Measurements from ENCODE around the gene UXS1.

The UXS1 gene

GRCh38 chr2:106189764-106190468 lies 4.2 kb downstream of the UXS1 start:
- DNase-seq (ENCODE audit: low read depth in 4 of 4, low spot score in 1 of 4), result no peak

DNA sequence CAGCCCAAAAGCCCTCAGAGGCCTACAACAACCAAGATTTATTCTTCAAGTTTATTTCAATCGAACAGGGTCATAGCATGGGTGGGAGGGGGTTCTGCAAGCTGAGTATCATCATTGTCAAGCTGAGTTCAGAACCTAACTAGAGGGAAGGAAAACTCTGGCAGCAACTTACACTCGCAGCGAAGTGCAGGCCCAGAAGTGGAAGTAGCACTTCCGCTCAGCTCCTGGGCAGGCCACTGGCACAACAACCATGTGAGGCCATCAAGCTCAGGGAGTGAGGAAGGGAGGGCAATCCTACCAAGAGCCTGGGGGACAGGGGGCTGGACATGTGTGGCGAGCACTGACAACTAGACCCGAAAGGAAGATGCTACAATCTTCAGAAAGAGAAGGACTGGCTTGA lies 4.8 kb downstream of the UXS1 start:
- no peak for DNase-seq (ENCODE audit: low read depth in 4 of 4, low spot score in 1 of 4)

DNA sequence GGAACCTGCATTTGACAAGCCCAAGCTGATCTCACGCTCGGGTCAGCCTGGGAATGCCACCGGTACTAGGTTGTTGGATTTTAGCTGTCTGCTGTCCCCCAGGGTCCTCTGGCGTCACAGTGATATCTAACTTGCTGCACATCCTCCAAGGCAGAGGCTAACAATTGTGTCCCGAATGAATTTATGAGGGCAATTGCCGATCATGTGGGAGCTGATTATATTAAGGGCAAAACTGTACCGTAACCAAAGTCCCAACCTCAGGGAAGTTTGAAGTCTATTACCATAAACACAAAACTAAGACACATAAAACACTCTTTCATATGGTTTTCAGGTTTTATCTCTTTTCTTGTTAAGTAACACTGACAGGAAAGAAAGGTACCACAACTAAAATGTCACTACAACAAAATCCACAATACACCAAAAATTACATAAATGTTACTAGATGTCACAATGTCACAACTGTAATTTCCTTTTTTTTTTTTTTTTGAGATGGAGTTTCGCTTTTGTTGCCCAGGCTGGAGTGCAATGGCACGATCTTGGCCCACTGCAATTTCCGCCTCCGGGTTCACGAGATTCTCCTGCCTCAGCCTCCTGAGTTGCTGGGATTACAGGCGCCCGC lies 6.7 kb downstream of the UXS1 start:
- no peak for DNase-seq (ENCODE audit: low read depth in 4 of 4, low spot score in 1 of 4)

DNA sequence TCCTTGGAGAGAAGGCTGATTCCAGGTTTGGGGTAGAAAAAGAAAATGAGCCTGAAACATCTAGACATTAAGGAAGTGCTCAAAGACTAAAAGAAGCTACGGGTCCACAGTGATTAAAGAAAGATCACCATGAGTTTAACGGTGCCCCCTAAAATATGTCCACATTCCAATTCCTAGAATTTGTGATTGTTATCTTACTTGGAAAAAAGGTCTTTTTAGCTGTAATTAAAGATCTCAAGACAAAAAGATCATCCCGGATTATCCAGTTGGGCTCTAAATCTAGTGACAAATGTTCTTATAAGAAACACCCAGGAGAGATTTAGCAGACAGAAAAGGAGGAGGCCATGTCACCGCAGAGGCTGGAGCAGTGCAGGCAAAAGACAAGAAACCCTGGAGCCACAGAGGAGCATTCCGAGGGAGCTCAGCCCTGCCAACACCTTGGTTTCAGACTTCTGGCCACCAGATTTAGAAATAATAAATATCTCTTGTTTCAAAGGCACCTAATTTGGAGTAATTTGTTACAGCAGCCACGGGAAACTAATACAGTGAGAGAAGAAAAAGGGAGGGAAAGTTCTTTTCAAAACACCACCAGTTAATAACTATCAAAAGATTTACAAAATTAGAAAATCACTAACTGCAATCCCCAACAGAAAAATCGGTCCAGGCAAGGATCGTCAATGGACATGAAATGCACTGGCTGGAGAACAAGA lies 8.5 kb downstream of the UXS1 start:
- no peak for DNase-seq (ENCODE audit: low read depth in 4 of 4, low spot score in 1 of 4)

- DNase-seq (ENCODE audit: low read depth in 4 of 4, low spot score in 1 of 4), result no peak
Measured at GRCh38 chr2:106184857-106185256, 9.2 kb downstream of the UXS1 start.

DNA sequence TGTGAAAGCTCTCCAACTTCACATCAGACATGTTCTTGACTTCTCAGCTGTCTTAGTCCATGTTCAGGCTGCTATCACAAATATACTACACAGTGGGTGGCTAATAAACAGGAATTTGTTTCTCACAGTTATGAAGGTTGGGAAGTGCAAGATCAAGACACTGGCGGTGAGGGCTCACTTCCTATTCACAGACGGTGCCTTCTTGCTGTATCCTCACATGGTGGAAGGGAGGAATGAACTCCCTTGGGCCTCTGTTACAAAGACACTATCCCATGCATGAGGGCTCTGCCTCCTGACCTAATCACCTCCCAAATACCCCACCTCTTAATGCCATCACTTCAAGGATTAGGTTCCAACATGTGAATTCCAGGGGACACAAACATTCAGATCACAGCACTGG lies 9.7 kb downstream of the UXS1 start:
- no peak for DNase-seq (ENCODE audit: low read depth in 4 of 4, low spot score in 1 of 4)

DNA sequence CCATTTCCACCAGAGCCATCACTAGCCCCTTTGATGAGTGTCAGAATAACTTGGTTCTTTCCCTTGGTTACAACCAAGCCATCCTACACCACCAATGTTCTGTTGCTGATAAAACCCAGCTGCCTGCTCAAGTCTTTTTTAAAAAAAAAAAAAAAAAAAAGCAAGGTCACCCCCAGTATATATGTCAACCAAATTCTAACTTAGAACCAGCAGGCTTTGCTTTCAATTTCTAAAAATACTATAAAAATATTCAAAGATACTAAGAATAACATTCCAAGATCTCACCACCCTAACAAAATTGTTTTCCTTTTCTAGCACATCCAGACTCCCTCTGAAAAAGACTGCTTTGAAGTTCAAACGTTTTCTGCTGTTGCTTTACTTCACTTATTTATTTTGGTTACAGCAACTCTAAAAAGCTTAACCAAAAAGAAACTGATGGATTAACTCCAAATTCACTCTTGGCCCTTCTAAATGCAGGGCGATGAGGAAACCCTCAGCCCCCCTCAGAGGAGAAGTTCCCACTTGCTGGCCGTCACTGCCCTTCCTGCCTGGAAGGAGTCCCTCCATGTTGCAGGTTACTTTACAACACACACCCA lies 10.9 kb downstream of the UXS1 start:
- no peak for DNase-seq (ENCODE audit: low read depth in 4 of 4, low spot score in 1 of 4)

DNA sequence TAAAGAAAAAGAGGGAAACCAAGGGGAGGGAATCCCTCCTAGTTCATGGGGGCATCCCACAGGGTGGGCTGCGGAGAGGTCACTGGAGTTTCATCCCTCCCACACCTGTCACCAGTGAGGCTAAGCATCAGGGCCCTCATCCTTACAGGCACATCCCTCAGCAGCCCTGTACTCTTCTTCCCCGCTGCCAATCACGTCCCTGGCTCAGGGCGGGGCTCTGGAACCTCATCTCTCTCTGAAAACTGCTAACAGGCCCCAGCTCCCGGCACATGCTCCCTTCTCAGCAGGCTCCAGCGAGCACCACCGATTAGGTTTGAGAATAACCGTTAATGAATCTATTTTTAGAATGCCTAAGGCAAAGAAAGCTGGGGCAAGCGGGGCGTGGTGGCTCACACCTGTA lies 13.0 kb downstream of the UXS1 start:
- DNase-seq (ENCODE audit: low read depth in 4 of 4, low spot score in 1 of 4), result no peak

GRCh38 chr2:106180602-106181001 lies 13.5 kb downstream of the UXS1 start:
- no peak for DNase-seq (ENCODE audit: low read depth in 4 of 4, low spot score in 1 of 4)

- no peak for DNase-seq (ENCODE audit: low read depth in 4 of 4, low spot score in 1 of 4)
Measured at GRCh38 chr2:106178716-106179115, 15.4 kb downstream of the UXS1 start.

GRCh38 chr2:106177581-106177980 lies 16.5 kb downstream of the UXS1 start:
- DNase-seq (ENCODE audit: low read depth in 4 of 4, low spot score in 1 of 4), result no peak

DNA sequence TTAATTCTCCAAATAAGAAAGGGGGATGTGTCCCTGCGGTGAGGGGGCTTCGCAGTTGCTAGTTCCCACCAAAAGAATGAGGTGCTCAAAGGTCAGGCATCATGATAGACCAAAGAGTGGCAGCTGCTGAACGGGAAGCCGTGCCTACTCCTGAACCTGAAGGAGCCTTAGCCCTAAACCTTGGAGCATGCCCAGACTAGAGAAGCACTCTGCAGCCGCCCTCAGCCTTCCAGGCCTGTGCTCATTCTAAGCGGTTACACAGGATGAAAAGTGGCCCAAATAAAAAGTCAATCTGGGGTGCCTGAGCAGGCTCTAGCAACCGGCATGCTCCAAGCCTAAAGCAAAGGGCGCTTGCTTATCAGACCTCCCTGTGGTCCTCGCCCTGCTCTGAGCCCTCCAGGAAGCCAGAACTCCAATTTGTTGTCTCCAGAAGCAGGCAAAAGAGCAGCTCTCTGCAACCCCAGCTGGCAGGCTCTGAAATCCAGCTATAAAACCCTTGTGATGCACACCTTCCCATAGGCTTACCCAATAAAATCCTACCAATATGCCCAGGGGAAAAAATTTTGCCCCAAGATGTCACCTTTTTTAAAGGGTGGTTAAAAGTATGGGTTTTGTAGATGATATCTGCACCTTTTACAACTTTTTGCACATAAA lies 17.5 kb downstream of the UXS1 start:
- no peak for DNase-seq (ENCODE audit: low read depth in 4 of 4, low spot score in 1 of 4)

GRCh38 chr2:106175086-106175850 lies 18.8 kb downstream of the UXS1 start:
- no peak for DNase-seq (ENCODE audit: low read depth in 4 of 4, low spot score in 1 of 4)

- no peak for DNase-seq (ENCODE audit: low read depth in 4 of 4, low spot score in 1 of 4)
Measured at GRCh38 chr2:106174056-106174455, 20.0 kb downstream of the UXS1 start.

DNA sequence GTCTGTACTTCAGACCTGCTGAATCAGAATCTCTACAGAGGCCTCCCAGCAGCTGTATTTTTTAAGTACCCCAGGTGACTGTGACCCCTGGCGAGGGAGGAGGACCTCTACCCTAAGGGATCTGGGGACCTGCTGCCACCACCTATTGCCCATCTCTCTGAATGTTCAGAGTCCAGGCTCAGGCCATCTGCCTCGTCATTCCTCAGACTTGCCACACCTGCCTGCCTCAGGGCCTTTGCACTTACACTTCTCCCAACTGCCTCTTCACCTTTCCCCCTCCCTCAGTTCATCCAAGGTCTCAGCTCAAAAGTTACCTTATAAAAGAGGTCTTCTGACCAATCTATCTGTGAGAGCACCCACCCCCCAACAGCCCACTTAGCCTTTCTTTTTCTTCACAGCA lies 21.5 kb downstream of the UXS1 start:
- DNase-seq (ENCODE audit: low read depth in 4 of 4, low spot score in 1 of 4), result no peak

GRCh38 chr2:106168657-106169056 lies 25.4 kb downstream of the UXS1 start:
- no peak for DNase-seq (ENCODE audit: low read depth in 4 of 4, low spot score in 1 of 4)

- no peak for DNase-seq (ENCODE audit: low read depth in 4 of 4, low spot score in 1 of 4)
Measured at GRCh38 chr2:106167067-106167466, 27.0 kb downstream of the UXS1 start.

DNA sequence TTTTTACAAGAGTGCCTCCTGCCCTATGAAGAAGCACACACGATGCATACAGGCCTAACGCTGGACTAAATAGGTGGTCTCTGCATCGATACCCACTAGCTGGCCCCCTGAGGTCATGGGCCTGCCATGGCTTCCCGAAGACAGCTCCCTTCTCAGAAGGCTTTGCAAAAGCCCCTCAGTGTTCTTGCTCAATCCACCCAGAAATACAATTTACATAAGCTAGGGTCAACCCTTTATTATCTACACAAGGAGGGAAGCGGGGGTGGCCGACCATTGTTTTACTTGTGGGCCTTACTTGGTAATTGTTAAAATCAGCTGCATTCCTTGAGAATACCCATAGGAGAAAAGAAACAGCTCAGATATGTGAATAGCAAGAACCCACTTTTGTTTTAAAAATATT lies 28.5 kb downstream of the UXS1 start:
- no peak for DNase-seq (ENCODE audit: low read depth in 4 of 4, low spot score in 1 of 4)

GRCh38 chr2:106165029-106165428 lies 29.1 kb downstream of the UXS1 start:
- DNase-seq (ENCODE audit: low read depth in 4 of 4, low spot score in 1 of 4), result no peak

- no peak for DNase-seq (ENCODE audit: low read depth in 4 of 4, low spot score in 1 of 4)
Measured at GRCh38 chr2:106163948-106164545, 30.1 kb downstream of the UXS1 start.

All from stimulated activated CD4-positive, alpha-beta T cell treated with anti-CD3 and anti-CD28 coated beads, Interleukin-1b, Interleukin-23, amount 100 ng/mL, for 24 hours (primary cell).